ENCODE results near the gene WFIKKN1.

The WFIKKN1 gene

GRCh38 chr16:606656-607307, 24.0 kb upstream of the WFIKKN1 start:
- Histone ChIP-seq H3K4me3 (ENCODE audit: low read length) (no peak overlapping the region), H3K9me2 (replicated peaks; ENCODE audit: control insufficient read depth, low read length) (no peaks in the 10 kb centered on the region), H3K4me2 (ENCODE audit: low read length) (no peak overlapping the region), H3K4me1 (ENCODE audit: control insufficient read depth, low read length) (no peaks in the 10 kb centered on the region), H3K36me3 (ENCODE audit: control insufficient read depth, low read length) (no peaks in the 10 kb centered on the region), H3K79me2 (ENCODE audit: control insufficient read depth, low read length) (peaks cover 11% of the 10 kb centered on the region; the same call in 1 of the 2 replicates), H3K27ac (ENCODE audit: low read depth, low read length) (no peak overlapping the region), H3F3A (ENCODE audit: control insufficient read depth, insufficient read depth) (no peaks in the 10 kb centered on the region), H4K20me1 (ENCODE audit: control insufficient read depth, insufficient read depth, low read depth, low read length) (no peaks in the 10 kb centered on the region), H3K9me3 (ENCODE audit: control insufficient read depth, insufficient read depth, low read length) (peaks cover 10% of the 10 kb centered on the region; the same call in 1 of the 2 replicates), H3K27me3 (ENCODE audit: control insufficient read depth, low read length) (no peaks in the 10 kb centered on the region)
- TF ChIP-seq EZH2phosphoT487 (IDR thresholded peaks at IDR 0.05; ENCODE audit: borderline replicate concordance, low read length) (no peak), CTCF (IDR thresholded peaks at IDR 0.05; ENCODE audit: low read depth, low read length, poor library complexity, severe bottlenecking) (no peak)

GRCh38 chr16:608019-608418, 22.8 kb upstream of the WFIKKN1 start:
- Histone ChIP-seq H3K27me3 (ENCODE audit: control insufficient read depth, low read length) (no peaks in the 10 kb centered on the region), H3K79me2 (ENCODE audit: control insufficient read depth, low read length) (peaks cover 11% of the 10 kb centered on the region; the same call in 1 of the 2 replicates), H4K20me1 (ENCODE audit: control insufficient read depth, insufficient read depth, low read depth, low read length) (no peaks in the 10 kb centered on the region), H3K4me2 (ENCODE audit: low read length) (no peak overlapping the region), H3K27ac (ENCODE audit: low read depth, low read length) (no peak overlapping the region), H3K9me2 (replicated peaks; ENCODE audit: control insufficient read depth, low read length) (no peaks in the 10 kb centered on the region), H3F3A (ENCODE audit: control insufficient read depth, insufficient read depth) (no peaks in the 10 kb centered on the region), H3K9me3 (ENCODE audit: control insufficient read depth, insufficient read depth, low read length) (peaks cover 10% of the 10 kb centered on the region; the same call in 1 of the 2 replicates), H3K4me1 (ENCODE audit: control insufficient read depth, low read length) (no peaks in the 10 kb centered on the region), H3K36me3 (ENCODE audit: control insufficient read depth, low read length) (no peaks in the 10 kb centered on the region), H3K4me3 (ENCODE audit: low read length) (no peak overlapping the region)
- TF ChIP-seq EZH2phosphoT487 (IDR thresholded peaks at IDR 0.05; ENCODE audit: borderline replicate concordance, low read length) (no peak), CTCF (IDR thresholded peaks at IDR 0.05; ENCODE audit: low read depth, low read length, poor library complexity, severe bottlenecking) (no peak)

- Histone ChIP-seq H3K9me3 (ENCODE audit: control insufficient read depth, insufficient read depth, low read length) (peaks cover 10% of the 10 kb centered on the region; the same call in 1 of the 2 replicates), H3K9me2 (replicated peaks; ENCODE audit: control insufficient read depth, low read length) (no peaks in the 10 kb centered on the region), H3K36me3 (ENCODE audit: control insufficient read depth, low read length) (no peaks in the 10 kb centered on the region), H3K27ac (ENCODE audit: low read depth, low read length) (no peak overlapping the region), H3K4me2 (ENCODE audit: low read length) (no peak overlapping the region), H3K27me3 (ENCODE audit: control insufficient read depth, low read length) (no peaks in the 10 kb centered on the region), H3F3A (ENCODE audit: control insufficient read depth, insufficient read depth) (no peaks in the 10 kb centered on the region), H4K20me1 (ENCODE audit: control insufficient read depth, insufficient read depth, low read depth, low read length) (no peaks in the 10 kb centered on the region), H3K79me2 (ENCODE audit: control insufficient read depth, low read length) (peaks cover 10% of the 10 kb centered on the region; the same call in 1 of the 2 replicates), H3K4me1 (ENCODE audit: control insufficient read depth, low read length) (no peaks in the 10 kb centered on the region), H3K4me3 (ENCODE audit: low read length) (no peak overlapping the region)
- TF ChIP-seq CTCF (IDR thresholded peaks at IDR 0.05; ENCODE audit: low read depth, low read length, poor library complexity, severe bottlenecking), result no peak
- TF ChIP-seq EZH2phosphoT487 (IDR thresholded peaks at IDR 0.05; ENCODE audit: borderline replicate concordance, low read length), result no peak
Observed at GRCh38 chr16:609316-609715, 21.5 kb upstream of the WFIKKN1 start.
